HL-60/S4 (cell line): ENCODE data around the gene CRMP1.

ENCODE experiments used
- in situ Hi-C: fragments of 300-500 bp; cut with MboI; formaldehyde crosslinking; loops from 2 replicates; pipeline ENCODE4 v1.14.3; 2022; ENCODE audit warnings: low sequenced_read_pairs

CRMP1 gene

DNA sequence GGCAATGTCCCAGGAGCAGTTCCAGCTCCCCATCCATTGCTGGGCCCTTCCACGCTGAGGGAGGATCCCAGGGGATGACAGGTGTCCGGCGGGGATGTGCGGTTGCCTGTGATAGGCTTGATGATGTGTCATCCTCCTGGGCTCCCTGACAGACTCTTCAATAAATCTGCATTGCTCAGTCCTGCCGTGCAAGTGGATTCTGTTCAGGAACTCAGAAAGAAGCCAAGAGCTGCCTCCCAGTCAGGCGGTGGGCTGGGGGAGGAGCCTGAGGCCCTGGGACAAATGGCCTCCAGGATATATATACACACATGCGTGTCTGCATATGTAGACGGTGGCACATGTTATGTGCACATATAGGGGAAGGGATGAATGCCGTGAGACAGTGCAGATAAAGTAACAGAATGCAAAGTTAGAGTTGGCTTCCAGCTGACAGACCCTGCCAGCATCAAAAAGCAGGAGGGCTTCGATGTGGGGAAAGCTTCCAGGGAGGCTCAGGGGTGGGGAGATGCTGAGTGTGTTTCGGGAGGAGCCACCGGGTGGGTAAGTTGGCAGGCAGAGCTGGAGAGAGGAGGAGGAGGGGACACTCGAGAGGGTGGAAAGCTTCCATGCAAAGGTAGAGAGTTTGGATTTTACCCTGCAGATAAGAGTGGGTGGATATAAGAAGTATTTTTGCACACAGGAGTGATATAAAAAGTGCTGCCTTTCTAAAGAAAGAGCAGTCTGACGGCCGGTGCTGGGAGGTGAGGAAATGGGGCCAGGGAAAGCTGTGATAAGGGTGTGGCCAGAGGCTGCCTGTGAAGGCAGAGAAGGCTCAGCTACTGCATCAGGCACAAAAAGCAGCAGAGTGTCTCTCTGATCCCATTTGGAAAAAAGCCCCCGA, 28.5 kb upstream of the CRMP1 start:
- in situ Hi-C loops: no loop called here

GRCh38 chr4:5919571-5919970, 26.7 kb upstream of the CRMP1 start:
- in situ Hi-C loops: no loop called here

DNA sequence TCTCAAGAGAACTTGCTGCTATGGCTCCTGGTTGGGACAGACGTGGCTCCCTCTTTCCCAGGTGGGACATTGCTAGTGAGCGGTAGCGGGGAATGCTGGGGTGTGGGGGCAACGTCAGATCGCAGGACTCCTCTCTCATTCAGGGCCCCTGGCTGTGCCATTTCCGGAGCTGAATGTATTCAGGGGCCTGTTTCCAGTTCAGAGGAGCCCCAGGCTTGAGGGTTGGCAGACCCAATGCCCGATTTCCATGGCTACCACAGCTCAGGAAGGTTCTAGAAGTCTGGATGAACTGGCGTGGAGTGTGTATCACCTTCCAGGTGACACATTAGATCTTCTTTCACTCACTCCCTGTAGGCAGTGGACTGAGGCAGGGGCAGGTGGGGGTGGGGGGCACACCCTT, 26.2 kb upstream of the CRMP1 start:
- in situ Hi-C loops: no loop called here

DNA sequence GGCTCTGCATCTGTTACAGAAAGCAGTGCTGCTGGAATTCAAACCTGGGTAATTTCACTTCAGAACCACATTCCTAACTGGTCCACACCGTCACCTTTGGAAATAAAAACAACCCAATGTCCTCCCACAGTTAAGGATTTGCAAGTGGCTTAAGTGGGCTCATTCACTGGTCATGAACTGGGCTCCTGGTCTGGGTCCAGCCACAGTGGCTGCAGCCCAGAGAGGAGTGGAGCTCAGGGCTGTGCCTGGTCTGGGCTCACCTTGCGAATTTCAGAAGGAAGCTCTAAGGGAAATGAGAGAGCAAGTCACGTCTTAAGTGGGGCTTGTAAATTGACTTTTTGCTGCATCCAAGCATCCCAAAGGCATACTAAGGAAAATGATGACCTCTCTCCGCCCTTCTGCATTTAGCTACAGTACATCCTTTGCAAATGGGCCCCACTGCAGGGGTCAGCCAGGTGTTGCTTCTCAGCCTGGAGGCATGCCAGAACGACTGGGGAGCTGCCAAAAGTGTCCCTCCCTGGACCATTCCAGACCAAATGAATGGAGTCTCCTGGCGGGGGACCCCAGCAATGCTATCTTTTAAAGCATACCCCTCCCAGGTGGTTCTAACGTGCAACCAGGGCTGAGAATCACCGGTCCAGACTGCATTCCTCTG, 25.6 kb upstream of the CRMP1 start:
- in situ Hi-C loops: no loop called here

DNA sequence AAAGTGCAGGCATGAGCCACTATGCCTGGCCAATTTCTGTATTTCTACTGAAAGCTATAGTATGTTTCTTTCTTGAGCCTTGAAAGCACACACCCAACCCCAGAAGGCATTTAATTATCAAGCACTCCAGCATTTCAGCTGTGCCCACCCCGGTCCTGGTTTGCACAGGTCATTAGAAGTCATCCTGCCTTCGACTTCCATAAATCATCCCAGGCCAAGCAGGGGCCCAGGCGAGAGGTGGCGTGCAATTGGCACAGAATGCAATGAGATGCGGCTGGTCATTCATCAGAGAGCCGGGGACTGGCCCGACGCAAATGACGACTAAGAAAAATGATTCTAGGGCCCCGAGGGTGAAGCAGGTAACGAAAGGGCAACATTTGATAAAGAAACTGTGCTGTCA, 24.8 kb upstream of the CRMP1 start:
- in situ Hi-C loops: no loop called here

DNA sequence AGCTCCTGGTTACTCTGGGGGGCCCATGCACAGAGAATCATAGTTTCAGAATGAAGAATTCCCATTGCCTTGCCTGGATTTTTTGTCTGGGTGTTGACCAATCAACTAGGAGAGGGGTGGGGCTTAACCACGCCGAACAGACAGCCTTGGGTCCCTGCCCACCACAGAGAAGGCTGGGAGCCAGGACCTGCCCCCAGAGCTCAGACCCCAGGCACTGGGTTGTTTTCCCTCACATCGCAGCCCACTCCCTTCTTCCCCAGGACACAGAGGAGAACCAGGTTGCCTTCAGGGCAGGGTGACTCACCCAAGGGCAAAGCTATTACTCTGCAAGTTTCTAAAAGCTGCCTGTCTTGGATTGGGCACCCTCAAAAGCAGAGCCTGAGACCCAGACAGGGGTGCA, 23.3 kb upstream of the CRMP1 start:
- in situ Hi-C loops: no loop called here

- in situ Hi-C loops: no loop called here
Observed at GRCh38 chr4:5913454-5913853, 20.6 kb upstream of the CRMP1 start.

DNA sequence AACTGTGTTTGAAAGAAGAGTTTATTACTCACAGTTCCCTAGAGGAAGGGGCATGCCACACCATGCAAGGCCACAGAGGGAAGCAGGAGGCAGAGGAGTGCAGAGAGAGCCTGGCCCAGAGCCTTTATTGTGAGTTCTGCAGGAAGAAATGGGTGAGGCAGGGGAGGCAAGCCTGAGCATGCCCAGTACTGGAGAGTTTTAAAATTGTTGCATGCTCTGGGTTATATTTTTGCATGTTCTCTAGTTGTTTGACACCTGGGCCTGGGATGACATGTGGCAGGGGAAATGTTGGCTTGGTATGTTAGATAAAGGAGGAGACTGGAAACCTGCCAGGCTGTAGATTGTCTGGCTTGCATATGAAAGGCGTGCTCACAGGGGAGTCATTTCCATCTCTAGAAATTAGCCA, 19.7 kb upstream of the CRMP1 start:
- in situ Hi-C loops: no loop called here

GRCh38 chr4:5908876-5909427, 16.1 kb upstream of the CRMP1 start:
- in situ Hi-C loops: no loop called here

- in situ Hi-C loops: no loop called here
Observed at GRCh38 chr4:5906191-5906590, 13.3 kb upstream of the CRMP1 start.

DNA sequence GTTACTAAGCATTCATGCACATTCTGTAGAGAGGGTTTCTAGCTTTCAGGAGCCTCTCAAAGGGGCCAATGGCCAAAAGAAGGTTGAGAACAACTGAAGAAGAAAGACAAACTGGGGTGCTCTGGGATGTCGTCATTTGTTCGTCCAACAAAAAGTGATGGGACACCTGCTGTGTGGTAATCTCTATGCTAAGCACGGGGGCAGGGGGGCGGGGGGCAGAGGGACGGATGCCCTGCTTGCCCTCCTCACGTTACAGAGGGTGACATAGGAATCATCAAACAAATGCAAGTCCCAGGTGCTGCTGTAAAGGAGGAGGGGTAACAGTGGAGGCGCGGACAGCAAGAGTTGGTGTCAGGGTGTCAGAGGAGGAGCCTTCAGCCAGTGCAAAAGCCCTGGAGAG, 12.8 kb upstream of the CRMP1 start:
- in situ Hi-C loops: no loop called here

- in situ Hi-C loops: no loop called here
Observed at GRCh38 chr4:5900844-5901243, 8.0 kb upstream of the CRMP1 start.

GRCh38 chr4:5899881-5900280, 7.0 kb upstream of the CRMP1 start:
- in situ Hi-C loops: no loop called here

DNA sequence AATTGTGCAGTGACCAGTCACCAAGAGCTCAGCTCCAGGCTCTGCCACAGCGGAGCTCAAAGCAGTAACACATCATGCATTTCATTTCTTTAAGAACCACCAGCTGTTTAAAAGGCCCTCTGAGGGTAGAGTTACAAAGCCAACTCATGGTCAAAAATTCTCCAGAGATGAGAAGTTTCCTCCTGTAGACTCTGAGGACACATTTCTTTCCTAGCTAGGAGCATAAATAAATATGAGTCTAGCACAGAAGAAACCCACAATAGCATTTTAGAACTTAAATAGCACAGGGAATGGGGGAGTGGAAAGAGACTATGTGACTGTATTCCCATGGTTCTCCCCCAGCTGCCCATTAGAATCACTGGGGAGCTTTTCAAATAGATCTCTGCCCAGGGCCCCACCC, 6.5 kb upstream of the CRMP1 start:
- in situ Hi-C loops: no loop called here

DNA sequence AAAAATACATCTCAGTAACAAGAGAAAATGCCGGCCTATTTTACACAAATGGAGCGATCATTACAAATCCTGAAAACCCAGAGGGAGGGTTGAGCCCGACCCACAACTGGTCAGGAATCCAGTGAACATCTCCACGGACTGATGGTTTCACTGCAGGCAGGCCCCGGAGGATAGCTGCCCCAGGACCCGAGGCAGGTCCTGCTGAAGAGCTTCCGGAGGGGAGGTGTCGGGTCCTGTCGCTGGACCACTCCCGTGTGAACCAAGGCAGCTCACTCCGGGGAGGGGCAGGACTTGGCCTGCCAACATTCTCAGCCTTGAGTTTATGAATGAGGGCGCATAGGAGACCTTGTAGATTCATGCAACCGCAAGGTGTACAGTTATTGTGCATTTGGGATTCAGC, 4.8 kb upstream of the CRMP1 start:
- in situ Hi-C loops: no loop called here

- in situ Hi-C loops: no loop called here
Observed at GRCh38 chr4:5895287-5895686, 2.4 kb upstream of the CRMP1 start.

- in situ Hi-C loops: no loop called here
Observed at GRCh38 chr4:5894266-5894665, 1.4 kb upstream of the CRMP1 start.

DNA sequence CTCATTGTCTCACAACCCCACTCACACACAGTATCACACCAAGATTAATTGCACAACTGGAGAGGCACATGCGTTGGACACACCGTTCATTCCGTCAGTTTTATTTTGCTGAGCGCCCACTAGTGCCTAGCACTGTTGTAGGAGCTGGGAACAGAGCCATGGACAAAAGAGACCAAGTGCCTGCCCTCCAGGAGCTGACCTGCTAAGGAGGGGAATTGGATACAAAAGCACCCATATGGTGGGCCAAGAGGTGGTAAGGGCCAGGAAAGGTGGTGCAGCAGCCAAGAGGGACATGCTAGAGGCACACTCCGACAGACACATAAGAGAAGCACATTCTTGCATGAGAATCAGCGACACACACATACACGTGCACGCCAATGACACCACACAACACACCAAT, 705 bp upstream of the CRMP1 start:
- in situ Hi-C loops: no loop called here

GRCh38 chr4:5892323-5893003, 423 bp downstream of the CRMP1 start:
- in situ Hi-C loops: no loop called here

GRCh38 chr4:5891563-5892322, 1.1 kb downstream of the CRMP1 start:
- in situ Hi-C loops: no loop called here
